Stimulated activated CD4-positive, alpha-beta T cell treated with anti-CD3 and anti-CD28 coated beads, Interleukin-15, amount 100 ng/mL, for 1 hour (primary cell): ENCODE measurements around the gene SMPD4.
"Not testable (repeated sequence)": the region's sequence is repeated elsewhere in the genome, so short reads cannot be mapped to it uniquely, and the experiment has no call there.

ENCODE experiments used
- DNase-seq, 2 donors: peaks; one replicate each; pipeline ENCODE4 v3.0.0-alpha.2; 2020; ENCODE audit warnings: low read depth in 1 of 2, low spot score in 1 of 2

SMPD4 gene

DNA sequence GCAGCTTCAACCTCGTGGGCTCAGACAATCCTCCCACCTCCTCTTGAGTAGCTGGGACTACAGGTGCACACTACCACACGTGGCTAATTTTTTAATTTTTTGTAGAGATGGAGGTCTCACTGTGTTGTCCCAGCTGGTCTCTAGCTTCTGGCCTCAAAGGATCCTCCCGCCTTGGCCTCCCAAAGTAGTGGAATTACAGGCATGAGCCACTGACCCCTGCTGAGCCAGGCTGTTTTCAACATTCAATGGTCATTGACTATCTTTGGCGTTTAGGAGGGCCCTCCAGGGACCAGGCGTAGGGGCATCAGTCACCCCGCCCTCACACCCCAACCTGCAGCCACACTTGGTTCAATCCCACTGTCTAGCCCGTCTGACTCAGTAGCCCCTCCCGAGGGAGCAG, 5.9 kb upstream of the SMPD4 start:
- DNase-seq: no peak

- DNase-seq: no peak
Measured at GRCh38 chr2:130186391-130186790, 5.0 kb upstream of the SMPD4 start.

DNA sequence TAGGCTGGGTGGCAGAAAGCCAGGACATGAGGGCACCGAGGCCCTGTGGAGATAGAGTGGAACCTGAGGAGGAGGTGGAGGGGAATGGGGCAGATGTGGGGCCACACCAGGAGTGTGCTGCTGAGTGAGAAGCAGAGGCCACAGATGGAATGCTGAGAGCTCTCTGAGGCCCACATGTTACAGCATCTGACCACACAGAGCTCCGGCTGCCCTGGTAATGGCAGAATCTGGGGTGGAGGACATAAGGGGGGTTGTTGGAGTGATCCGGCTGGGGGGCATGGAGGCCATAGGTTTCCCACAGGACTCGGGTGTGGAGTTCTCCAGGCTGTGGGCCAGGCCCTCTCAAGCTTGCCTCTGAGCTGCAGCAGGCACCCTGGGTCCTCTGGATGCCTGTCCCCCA, 4.5 kb upstream of the SMPD4 start:
- no peak for DNase-seq

DNA sequence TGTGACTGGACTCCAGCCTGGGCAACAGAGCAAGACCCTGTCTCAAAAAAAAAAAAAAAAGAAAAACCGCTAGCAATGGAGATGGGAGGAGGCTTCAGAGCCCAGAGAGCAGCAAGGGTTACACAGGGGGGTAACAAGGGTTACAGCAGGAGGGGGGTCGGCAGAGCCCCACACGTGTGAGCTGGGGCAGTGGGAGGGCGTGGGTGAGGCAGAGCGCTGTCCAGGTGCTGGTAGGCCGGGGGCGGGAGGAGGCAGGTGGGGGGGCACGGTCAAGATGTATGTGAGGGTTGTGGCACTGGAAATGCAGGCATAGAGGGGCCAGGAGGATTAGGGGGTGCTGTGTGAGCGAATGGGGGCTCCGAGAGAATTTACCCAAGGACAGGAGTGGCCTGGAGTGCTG, 4.0 kb upstream of the SMPD4 start:
- DNase-seq: no peak

- DNase-seq: no peak
Measured at GRCh38 chr2:130183512-130184373, 2.3 kb upstream of the SMPD4 start.

DNA sequence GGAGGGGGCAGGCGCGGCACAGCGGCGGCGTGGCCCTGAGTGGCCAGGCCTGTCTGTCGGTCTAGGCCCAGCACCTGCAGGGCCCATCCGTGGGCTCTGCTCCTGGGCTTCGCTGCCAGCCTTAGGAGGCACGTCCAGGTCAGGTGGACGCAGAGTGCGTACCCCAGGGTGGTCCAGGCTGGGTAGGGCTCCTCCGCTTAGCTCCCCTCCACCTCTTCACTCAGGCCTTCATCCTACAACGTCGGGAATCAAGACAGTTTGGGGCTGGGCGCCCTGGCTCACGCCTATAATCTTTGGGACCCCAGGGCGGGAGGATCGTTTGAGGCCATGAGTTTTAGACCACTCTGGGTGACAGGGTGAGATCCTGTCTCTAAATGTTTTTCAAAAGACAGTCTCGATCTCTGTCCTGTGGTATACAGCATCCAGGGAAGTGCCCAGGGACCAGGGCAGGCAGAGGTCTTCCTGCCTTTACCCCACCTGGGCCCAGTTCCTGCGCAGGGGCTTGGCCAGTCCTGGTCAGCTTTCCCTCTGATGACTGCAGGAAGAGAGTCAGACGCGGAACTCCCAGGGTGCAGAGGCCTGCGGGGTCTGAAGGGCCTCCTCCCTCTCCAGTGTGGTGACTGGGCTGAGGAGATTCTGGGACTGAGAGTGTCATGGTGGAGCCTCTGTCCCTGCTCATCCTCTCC, 1.6 kb upstream of the SMPD4 start:
- DNase-seq: not testable (repeated sequence)

DNA sequence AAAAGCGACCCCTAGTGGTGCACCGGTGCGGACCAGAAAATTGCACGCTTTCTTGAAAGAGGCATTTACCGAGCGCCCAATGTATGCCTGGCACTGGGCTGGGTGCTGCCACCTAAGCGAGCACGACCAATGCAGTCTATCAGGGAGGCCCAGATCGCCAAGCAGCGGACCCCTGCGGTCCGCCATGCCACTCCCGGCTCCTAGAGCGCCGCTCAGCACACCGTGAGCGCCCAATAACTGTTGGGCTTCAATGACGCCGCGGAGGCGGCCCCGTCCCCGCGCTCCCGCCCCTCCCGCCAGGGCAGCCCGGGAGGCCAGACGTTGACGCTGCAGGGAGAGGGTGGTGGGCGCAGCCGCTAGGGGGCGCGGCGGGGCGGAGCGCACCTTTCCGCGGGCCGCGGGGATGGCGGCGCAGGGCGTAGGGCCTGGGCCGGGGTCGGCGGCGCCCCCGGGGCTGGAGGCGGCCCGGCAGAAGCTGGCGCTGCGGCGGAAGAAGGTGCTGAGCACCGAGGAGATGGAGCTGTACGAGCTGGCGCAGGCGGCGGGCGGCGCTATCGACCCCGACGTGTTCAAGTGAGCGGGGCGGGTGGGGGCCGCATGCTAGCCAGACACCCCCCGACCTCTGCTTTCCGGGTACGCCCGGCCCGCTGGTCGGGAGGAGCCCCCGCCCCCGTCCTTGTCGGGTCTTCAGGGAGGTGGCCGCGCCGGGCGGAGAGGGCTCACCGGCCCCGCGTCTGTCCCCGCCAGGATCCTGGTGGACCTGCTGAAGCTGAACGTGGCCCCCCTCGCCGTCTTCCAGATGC, 679 bp upstream of the SMPD4 start, which contains the start of gene MZT2B:
TSS of gene MZT2B (plus strand) at position 383 of the 803 bp plus-strand sequence. CDS start at position 404, 21 bp downstream.
- DNase-seq: peak; percentile 82 to 87

DNA sequence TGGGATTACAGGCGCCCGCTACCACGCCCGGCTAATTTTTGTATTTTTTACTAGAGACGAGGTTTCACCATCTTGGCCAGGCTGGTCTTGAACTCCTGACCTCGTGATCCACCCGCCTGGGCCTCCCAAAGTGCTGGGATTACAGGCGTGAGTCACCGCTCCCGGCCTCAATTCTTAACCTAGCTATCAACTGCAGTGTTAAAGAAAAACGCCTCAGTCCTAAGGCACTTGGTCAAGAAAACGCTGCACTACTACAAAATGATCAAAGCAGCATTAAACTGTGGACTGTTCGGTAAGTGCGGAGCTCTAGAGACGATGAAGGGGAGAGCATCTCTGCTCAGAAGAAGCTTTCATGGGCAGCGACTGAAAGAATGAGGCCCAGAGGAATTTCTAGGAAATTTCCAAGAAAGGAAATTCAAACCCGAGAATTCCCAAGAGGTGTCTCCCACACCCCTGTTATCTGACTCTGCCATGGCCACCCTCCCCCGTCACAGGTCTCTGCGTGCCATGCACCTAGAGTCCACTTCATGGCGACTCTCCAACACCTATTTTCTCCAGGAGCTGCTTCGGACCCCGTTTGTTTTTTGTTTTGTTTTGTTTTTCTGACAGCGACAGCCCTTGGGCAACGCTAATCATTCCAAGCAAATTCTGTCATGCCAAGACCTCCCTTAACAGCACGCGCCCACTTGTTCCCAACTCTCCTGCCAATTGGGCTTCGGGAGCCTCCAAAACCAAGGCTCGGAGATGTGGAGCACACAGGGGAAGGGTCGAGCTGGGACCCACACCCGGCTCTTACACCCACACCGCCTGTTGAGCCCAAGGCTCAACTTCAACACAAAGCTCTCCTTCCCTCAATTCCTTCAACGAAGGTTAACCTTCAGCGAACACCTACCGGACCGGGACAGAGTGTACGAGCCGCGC, 738 bp downstream of the SMPD4 start:
- not testable (repeated sequence) for DNase-seq

GRCh38 chr2:130174866-130175265, 6.5 kb downstream of the SMPD4 start:
- not testable (repeated sequence) for DNase-seq

DNA sequence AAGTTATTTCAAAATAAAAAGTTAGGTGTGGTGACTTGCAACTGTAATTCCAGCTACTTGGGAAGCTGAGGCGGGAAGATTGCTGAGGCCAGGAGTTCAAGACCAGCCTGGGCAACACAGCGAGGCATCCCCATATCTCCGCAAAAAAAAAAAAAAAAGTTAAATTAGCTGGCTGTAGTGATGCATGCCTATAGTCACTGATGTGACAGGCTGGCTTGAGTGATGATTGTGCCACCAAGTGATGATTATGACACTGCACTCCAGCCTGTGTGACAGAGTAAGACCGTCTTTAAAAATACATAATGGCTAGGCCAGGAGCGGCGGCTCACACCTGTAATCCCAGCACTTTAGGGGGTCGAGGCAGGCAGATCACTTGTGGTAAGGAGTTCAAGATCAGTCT, 11.5 kb downstream of the SMPD4 start:
- no peak for DNase-seq

DNA sequence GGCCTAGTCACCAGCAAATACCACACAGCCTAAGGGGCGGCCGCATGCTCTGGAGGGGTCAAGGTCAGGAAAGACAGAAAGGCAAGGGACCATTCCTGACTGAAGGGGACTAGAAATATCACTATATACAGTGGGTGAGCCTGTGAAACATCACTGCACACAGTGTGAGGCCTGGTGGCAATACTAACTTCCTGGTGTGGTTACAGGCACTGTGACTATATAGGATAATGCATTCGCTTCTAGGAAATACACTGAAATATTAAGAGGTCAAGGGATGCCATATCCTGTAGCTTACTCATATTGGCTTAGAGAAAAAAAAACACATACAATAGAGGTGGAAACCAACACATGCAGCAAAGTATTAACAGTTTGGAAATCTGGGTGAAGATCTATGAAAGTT, 12.2 kb downstream of the SMPD4 start:
- DNase-seq: not testable (repeated sequence)

DNA sequence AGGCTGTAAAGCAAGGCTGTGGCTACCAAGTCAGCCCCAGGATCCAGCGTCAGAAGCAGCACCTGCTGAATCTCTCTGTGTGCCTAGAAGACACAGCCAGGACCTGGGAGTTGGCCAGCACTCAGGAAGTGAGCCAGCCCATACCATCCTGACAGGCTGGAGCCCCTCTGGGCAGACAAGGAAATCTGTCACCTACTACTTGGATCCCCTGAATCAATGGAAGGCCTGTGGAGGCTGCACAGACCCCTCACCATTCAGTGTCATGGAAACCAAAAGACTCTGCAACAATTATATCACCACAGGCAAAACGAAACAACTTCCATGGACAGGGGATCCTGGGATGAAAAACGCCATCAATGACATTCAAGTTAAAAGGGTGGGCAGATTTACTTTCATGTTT, 14.8 kb downstream of the SMPD4 start:
- not testable (repeated sequence) for DNase-seq

DNA sequence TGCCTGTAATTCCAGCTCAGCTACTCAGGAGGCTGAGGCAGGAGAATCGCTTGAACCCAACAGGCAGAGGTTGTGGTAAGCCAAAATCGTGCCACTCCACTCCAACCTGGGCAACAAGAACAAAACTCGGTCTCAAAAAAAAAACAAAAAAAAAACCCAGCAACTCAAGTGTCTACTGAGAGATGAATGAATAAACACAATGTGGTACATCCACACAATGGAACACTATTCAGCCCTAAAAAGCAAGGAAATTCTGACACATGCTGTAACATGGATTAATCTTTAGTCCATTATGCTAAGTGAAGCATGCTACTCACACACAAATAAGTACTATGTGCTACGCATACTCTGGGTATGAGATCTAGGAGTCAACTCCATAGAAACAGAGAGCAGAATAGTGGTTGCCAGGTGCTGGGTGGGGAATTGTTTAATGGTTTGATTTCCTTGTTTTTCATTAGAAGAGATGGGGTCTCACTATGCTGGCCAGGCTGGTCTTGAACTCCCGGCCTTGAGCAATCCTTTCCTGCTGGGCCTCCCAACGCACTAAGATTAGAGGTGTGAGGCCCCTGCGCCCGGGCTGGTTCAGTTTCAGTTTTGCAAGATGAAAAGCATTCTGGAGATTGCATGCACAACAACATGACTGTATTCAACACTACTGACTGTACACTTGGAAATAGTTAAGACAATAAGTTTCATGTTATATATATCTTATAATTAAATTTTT, 15.9 kb downstream of the SMPD4 start:
- no peak for DNase-seq

GRCh38 chr2:130162968-130163367, 18.4 kb downstream of the SMPD4 start:
- DNase-seq: no peak

DNA sequence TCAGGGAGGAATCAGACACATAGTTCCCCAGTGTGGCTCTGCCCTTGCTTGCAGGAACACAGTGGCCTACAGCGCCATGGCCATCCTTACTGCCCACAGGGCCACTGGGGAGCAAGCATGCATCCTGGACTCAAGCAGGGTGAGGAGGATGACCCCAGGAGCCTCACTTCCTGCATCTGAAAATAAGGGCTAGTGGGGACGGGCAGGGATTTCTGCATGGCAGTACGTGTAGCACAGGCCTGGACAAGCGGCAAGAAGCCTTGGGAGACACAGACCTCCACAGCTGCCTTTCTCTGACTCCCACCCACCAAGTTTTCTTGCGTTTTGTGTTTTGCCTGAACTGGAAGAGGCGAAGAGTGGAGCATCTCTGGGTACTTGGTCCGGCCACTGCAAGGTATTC, 18.9 kb downstream of the SMPD4 start:
- not testable (repeated sequence) for DNase-seq

GRCh38 chr2:130160838-130161705, 20.3 kb downstream of the SMPD4 start:
- DNase-seq: not testable (repeated sequence)

- no peak for DNase-seq
Measured at GRCh38 chr2:130160131-130160530, 21.3 kb downstream of the SMPD4 start.

DNA sequence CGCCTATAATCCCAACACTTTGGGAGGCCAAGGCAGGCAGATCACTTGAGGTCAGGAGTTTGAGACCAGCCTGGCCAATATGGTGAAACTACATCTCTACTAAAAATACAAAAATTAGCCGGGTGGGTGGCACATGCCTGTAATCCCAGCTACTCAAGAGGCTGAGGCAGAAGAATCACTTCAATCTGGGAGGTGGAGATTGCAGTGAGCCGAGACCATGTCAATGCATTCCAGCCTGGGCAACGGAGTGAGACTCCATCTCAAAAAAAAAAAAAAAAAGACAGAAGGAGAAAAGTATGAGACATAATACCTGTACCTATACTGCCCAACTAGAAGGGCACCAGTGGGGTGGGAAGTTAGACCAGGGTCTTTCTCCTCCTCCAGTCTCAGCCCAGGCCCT, 22.0 kb downstream of the SMPD4 start:
- not testable (repeated sequence) for DNase-seq

GRCh38 chr2:130158631-130159030, 22.8 kb downstream of the SMPD4 start:
- DNase-seq: no peak
